HG03196 (cell line): ENCODE data around the gene LRRC1.

ENCODE experiments used
- ATAC-seq: cut with Tn5 transposase; IDR thresholded peaks from one replicate; pipeline ENCODE4 v1.9.1; 2021; ENCODE audit not compliant: unreplicated experiment

The LRRC1 gene

GRCh38 chr6:53813801-53814200 lies 19.0 kb downstream of the LRRC1 start:
- no peak for ATAC-seq

DNA sequence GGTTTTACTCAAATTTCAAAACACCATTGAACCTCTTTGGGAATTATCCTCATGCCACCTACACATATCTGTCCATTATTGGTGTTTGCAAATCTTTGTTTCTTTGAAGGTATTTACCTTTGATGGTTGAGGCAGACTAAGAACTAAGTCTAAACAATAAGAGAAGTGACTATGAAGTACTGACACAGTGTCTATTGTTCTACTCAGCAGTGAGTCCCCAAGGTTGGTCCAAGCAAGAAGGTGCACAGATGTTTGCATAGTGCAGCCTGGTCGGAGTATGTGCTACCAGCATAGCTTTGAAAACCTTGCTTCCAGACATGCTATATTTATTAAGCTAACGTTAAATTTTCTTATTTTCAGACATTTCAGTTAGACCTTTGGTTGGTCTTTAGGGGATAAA lies 19.5 kb downstream of the LRRC1 start:
- no peak for ATAC-seq

GRCh38 chr6:53815381-53816119 lies 20.7 kb downstream of the LRRC1 start:
- no peak for ATAC-seq

DNA sequence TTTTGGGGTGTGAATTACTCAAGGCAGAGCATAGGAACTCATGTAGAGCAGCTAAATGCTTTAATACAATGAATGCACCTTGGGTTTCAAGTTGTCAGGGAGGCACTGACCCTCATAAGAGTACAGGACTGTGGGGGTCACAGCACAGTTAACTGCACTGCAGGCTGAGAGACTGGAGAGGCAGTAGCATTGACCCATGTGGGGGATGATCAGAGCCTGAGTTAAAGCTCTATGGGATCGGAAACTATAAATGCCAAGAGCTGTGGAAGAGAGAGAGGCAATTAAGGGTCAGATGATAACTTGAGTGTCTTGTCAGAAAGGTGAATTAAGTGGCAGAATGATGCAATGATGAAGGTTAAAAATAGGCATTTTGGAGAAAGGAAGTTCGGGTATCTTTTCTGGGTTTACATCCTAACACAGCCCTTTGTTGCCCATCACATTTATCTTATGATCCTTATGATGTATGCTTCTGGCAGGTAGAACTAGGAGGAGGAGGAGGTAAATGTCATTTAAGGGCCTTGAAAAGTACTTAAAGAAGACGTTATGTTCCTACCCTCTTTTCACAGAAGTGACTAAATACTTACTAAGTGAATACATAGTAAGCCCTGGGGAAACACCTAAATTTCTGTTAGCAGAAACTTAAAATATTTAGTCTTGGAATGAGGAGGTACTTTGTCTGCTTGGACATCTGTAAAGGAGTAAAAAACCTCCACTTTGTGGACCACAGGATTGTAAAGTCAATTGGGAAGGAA lies 24.2 kb downstream of the LRRC1 start:
- ATAC-seq, result no peak

- ATAC-seq, result no peak
These were observed 27.8 kb downstream of the LRRC1 start for GRCh38 chr6:53822401-53823125.

DNA sequence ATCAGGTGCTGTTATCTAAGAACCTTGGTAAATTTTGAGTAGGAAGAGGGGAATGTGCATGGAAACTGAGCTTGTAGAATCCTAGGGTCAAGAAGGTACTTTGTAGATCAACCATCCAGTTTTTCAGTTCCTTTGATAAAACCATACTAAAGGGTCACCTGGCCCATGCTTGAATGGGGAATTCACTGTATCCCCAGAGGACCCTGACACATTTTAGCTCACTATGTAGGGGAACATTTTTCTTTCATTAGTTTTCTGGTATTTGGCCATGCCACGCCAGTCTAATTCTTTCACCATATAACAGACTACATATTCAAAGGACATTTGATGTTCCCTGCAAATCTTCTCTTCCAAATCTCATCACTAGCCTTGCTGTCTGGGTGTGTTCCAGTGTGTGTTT lies 29.9 kb downstream of the LRRC1 start:
- ATAC-seq, result no peak

DNA sequence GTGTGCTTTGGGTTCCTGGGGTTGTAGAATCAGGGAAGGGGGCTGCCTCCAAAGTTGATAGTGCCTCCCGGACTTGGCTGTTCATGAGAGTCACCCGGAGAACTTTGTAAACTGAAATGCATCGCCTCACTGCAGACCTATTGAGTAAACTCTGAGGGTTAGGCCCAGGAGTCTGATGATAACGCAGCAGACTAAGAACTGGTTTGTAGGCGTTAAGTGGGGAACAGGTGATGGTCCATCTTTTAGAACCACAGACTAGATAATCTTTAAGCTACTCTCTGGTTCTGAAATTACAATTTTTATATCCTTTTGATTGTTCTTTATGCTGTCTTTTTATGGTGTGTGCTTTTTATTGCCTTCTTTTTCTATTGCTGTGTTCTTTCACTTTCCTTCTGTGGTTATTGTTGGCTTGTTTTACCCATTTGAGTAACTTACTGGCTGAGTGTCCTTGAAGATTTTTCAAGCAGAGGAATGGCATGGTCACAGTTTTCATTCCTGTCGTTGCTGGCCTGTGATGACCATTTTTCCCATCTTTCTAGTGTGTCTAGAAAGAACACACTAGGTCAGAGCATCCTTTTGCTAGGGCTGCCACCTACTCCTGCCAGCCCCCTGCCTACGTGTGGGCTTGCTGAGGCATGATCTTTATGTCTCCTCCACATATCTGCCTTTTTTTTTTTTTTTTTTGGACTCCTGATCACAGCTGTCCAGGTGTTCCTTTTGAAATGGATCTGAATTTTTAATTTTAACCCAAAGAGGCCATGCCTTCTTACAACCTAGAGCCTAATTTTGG lies 30.9 kb downstream of the LRRC1 start:
- peak; percentile 46 for ATAC-seq

- ATAC-seq, result no peak
These were observed 32.7 kb downstream of the LRRC1 start for GRCh38 chr6:53827531-53827930.

DNA sequence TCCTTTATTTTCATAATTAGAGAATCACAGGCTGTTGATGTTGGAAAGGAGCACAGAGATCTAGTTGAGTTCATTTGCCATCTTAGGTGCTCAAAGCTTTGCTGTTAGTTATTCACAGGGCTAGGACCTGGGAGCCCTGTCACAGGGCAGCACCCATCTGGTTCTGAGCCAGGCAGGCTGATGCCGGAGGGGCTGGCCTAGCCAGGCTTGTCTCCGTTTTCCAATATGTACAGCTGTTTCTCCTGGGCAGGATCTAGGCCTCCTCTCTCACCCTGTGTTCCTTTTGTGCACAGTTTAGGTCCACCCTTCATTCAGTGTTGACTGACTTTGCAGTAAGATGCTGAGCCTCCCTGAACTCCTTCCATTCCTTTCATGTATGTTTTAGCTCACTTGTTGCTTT lies 33.4 kb downstream of the LRRC1 start:
- ATAC-seq, result no peak

- ATAC-seq, result no peak
These were observed 34.3 kb downstream of the LRRC1 start for GRCh38 chr6:53828966-53829697.

GRCh38 chr6:53829698-53830221 lies 35.0 kb downstream of the LRRC1 start:
- no peak for ATAC-seq

DNA sequence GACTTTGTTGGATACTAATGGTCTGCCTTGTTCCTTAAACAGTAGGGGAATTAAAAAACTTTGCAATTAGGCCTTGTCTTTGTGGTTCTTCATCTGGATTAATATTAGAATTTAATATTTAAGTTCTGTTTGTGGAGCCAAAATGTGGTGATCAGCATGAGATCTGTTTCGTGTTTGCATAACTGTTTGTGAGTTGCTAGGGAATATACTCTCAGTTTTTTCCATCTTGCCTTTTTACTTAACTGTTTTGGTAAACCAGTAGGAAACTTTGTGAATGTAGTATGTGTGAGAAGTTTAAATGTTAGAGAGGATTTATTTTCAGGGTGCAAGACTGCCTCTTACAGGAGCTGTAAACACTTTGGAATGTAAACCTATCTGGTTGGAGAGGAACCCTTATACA lies 35.6 kb downstream of the LRRC1 start:
- ATAC-seq, result no peak

GRCh38 chr6:53831081-53831869 lies 36.5 kb downstream of the LRRC1 start:
- no peak for ATAC-seq

- no peak for ATAC-seq
These were observed 37.3 kb downstream of the LRRC1 start for GRCh38 chr6:53831936-53832660.

- no peak for ATAC-seq
These were observed 38.4 kb downstream of the LRRC1 start for GRCh38 chr6:53833155-53833554.

DNA sequence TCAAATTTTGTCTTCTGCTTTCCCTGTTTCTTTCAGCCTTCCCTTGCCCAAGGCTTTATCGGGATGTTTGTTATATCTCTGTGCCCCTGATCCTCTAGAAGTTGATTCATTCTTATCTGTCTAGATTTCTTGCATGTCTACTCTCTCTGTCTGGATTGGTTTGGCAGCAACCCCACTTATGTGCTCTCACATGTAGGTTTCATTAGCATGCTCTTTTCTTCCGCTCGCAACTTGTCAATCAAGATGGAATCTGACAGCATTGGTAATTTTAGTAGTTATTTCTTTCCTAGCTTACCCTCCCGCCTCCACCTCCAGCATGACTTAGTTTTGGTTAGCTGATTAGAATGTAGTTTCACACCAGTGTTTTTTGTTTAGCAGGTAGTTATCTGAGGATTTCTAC lies 39.3 kb downstream of the LRRC1 start:
- ATAC-seq, result no peak

DNA sequence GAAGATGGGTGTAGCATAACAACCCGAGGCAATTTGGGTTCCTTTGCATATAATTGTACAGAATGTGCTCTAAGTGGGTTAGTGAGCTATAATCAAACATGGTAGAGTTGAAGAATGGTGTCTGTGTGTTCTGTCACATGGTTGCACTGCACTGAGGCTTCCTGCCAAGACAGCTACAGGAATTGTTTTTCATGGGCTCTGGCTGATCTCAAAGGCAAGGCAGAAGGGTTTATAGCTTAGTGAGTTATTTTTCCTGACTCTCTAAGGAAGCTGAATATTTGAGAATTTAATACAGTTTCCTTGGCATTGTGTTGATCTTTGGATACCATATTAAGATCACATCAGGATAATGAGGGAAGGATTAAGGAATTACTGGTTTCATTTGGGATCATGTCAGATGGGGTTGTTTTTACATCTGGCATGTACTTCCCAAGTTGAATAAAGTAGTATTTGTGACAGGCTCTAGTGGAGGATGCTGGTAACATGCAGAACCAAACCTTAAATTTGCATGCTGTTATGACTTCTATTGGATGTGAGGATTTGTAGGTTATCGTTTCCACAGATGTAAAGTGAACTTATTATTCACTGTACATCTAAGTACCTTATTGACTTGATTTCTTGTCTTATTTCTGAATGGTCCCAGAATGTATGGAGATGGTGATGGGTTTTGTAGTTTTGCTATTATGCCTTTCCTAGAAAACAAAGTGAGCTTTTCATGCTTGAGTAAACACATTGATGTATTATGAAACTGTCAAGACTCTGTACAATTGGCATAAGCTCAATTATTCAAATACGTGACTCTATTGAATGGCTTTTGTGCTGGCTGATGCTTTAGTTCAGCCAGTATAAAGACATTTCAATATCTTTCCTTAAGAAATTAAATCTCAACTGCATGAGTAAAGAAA lies 43.3 kb downstream of the LRRC1 start:
- ATAC-seq, result no peak

- ATAC-seq, result no peak
These were observed 45.2 kb downstream of the LRRC1 start for GRCh38 chr6:53840027-53840426.
